ENCODE measurements around the gene ANKRD60. TPM values are rescaled to one million over a fixed set of nuclear protein-coding genes. Genes with fewer than 3 reads are reported as not detected.

Gene ANKRD60, protein sequence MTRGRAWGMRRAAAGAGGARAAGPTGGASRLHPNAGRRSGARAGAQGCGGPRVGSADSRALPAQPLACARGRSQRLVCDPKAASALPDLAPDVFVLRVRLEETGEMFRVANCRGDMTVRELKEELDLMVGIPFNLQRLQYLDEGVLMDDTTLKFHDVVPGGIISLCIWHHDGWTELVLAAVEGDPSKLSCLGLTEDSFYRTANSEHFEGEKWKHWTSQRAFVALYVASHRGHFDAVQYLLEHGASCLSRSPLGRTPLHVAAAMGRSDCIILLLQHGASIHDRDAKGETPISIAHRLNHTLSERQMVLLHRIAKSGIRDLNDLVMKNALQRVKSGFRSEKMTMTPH
- polyA plus RNA-seq: not detected

DNA sequence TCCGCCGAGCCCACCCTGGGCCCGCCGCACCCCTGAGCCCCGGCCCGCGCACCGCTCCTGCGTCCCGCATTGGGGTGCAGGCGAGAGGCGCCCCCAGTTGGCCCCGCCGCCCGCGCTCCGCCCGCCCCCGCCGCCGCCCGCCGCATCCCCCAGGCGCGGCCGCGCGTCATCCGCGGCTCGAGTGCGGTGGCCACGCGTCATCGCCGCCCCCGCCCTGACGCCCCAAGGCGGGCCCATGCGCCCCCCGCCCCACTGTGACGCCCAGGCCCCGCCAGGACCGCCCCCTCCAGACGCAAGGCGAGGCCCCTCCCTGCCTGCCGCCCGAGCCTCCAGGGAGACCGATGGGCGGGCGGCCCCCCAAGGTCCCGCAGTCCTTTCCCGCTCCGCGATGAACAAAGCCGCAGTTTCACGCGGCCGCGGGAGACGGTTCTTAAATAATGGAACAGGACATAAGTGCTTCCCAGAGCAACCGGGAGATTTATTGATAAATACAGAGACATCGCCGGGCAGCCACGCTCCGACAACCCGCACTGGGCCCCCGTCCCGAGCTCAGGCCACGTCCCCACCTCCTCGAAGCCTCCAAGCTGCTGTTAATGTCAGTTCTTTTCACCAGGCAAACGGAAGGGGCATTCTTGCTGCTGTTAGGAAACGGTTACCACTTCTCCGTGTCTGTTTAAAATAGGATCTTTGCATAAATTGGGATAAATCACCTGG lies at the start of gene ANKRD60:
Gene ANKRD60 (minus strand): TSS at position 170 of the 714 bp plus-strand sequence. CDS start 0 bp downstream, at position 170.
- H3K27ac ChIP-seq (ENCODE audit: low read depth, low read length): no peak within 1 kb of the TSS
- WGBS, 3 donors: 3 to 7% (median 4%) methylated on average over 37 to 74 of the region's 74 CpGs

DNA sequence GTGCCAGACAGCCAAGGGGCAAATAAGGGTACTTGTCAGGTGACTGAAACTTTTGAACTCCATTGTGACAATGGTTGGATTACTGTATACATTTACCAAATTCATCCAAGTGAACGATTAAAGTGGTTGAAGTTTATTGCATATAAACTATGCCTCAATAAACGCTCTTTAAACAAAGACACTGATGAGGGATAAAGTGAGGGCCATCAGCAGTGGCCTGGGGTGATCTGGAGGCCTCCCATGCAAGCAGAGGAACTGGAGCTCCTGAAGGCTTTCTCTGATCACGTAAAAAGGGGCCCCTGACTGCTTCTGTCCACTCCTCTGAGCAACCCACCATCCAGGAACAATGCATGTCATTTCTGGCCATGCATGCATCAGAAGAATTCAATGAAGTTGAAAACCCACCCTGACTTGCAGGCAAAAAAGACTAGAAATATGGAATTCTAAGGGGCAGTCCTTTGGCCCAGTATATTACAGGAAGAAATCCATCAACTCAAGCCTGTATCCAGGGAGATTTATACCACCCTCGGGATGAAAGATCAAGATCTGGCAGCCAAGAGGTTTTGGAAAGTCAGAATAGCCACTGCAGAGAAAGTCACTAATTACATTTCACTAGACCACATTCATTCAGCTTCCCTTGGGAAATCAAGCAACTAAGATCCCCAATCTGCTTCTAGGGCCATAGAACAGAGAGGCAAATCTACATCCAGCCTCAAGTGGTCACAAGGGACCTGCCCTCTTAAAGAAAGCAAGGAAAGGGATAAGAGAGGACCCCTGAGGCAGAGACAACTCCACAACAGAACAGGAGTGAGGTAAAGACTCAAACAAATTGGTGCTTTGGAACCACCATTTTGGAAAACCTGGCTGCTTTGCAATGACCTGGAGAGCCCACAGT lies 49.4 kb upstream of the ANKRD60 start:
- WGBS, 3 donors: 68 to 74% (median 74%) methylated on average over 4 of the region's 4 CpGs
- no peak overlapping the region for H3K27ac ChIP-seq (ENCODE audit: low read depth, low read length)

DNA sequence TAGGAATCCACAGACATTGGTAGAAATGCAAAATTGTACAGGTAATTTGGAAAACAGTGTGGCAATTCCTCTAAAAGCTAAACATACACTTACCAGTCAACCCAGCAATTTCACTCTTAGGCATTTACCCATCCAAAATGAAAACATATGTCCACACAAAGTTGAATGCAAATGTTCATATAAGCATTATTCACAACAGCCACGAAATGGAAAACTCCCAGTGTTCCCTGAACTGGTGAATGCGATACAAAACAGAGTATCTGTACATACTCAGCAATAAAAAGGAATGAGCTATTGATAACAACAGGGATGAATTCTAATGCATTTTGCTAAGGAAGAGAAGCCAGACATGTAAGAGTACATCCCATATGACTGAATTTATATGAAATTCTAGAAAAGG lies 48.7 kb upstream of the ANKRD60 start:
- WGBS, 3 donors: 94 to 98% (median 96%) methylated on average over 2 of the region's 2 CpGs

DNA sequence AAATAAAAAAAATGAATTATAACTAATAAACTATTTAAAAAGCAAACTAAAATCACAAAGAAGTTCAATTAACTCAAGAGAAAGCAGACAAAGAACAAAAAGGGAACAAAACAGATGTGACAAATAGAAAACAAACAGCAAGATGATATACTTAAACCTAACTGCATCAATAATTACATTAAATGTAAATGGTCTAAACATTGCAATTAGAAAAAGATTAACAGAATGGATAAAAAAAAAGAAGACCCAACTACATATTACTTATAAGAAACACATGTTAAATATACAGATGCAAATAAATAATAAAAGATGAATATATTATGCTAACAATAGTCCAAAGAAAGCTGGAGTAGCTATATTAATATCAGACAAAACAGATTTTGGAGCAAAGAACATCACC lies 45.9 kb upstream of the ANKRD60 start:
- H3K27ac ChIP-seq (ENCODE audit: low read depth, low read length): no peak overlapping the region

More for the DNA sequence above, 48.7 kb upstream of the ANKRD60 start:
- H3K27ac ChIP-seq (ENCODE audit: low read depth, low read length): no peak overlapping the region

DNA sequence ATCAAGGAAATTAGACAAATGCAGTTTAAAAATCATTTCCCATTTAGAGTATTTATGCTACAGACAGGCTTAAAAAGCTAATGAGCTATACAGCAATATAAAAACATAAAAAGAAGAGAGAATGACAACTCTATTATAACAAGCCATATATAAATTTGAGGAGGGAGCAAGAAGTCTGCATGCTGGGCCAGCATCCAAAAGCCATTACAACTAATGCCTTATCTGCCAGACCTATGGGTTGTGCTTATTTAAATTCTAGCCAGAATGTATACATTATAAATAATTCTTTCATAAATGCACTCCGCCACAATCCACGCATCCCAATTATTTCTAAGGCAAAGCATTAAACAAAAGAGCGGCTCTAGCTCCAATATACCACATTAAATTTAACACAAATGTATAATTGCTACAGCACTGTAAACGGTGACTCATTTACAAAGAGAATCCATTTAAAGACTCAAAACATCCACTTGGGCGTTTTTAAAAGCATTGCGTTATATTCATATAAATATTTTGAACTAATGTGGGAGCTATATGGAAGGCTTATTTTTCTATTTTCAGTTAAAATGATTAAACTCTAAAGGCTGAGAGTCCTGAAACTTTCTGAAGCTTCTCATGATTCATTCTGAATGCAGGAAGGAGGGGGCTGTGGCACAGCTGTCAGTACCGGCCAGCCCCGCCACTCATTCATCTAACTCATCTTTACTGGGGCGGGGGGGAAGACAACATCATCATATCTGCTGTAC lies 43.3 kb upstream of the ANKRD60 start:
- WGBS, 3 donors: 90 to 95% (median 94%) methylated on average over 9 of the region's 9 CpGs
- H3K27ac ChIP-seq (ENCODE audit: low read depth, low read length): no peak overlapping the region

DNA sequence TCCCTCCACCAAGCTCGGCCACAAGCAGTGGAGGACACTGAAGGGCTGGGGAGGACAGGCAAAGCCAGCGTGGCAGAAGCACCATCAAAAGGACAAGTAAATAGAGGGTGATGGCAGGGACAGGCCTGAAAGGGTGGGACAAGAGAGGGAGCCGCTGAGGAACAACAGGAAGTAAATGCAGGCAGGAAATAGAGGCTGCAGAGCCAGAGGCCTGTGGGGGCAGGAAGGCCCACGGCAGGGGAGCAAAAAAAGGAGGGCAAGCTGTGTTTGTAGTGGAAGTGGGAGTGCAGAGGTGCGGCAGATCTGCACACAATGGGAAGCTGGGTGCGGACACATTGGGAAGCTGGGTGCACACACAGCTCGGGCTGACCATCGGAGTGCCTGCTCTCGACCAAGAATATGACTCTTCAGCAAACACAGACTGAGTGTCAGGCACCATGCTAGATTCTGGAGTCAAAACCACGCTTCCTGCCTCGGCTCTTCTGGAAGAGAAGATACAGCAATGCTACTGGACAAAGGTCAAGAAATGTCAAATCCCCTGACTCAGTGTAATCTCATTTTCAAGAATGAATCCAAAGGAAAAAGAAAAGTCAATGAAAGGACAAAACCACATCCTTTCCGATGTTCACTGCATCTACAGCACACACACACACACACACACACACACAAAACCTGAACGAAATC lies 40.6 kb upstream of the ANKRD60 start:
- H3K27ac ChIP-seq (ENCODE audit: low read depth, low read length): no peak overlapping the region
- WGBS, 3 donors: 67 to 84% (median 73%) methylated on average over 13 of the region's 13 CpGs

DNA sequence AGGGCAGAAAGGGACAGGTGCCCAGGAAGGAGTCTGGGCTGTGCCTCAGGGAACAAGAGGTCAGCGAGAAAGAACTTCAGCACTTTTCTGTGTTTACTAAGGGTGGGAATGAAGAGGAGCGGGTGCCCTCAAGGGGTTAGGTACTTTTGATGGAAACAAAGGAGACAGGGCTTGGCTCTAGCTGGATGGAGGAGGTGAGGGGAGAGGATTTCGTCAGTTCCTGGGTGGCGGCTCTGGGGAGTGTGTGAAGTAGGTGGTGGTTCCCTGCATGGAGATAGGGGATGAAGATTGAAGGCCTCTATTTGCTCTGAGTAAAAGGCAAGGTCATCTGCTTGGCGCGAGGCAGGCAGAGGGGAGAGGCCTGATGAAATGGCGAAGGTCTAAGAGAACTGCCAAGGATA lies 40.0 kb upstream of the ANKRD60 start:
- 80 to 94% (median 92%) methylated on average over 7 of the region's 7 CpGs for WGBS, 3 donors
- no peak overlapping the region for H3K27ac ChIP-seq (ENCODE audit: low read depth, low read length)

DNA sequence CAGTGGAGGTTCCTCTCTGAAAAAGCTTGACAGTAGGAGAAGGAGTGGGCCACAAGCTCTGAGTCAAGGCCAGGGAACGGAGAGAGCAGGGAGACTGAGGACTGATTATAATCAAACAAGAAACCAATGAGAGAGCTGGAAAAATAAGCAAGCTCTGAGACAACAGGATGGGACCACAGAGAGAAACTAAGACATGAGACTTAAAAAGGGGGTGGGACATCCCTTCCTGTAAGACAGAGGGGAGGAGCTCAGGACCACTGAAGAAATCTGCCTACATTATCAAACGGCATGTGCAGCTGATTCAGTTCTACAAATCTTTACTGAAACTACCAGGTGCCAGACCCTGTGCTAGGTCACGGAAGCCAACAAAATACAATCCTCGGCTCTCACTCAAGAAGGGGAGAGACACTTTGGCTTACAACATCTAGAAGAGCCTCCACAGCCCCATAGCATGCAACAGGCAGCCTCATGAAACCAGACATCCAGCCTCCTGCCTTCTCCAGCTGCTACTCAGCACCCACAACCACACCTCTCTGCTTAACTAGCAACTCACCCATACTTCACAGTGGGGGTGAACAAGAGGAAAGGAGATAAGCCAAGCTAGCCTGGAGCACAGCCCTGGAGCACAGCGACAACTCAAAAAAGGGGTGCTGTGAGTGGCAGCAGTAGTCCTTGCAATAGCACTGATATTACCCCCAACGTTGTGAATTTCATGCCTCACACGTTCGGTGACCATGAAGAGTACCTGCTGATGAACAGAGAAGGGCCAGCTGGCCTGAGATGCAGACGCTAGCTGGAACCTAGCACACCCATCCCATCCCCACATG lies 39.1 kb upstream of the ANKRD60 start:
- WGBS, 3 donors: 85 to 89% (median 87%) methylated on average over 9 of the region's 9 CpGs
- H3K27ac ChIP-seq (ENCODE audit: low read depth, low read length): no peak overlapping the region

DNA sequence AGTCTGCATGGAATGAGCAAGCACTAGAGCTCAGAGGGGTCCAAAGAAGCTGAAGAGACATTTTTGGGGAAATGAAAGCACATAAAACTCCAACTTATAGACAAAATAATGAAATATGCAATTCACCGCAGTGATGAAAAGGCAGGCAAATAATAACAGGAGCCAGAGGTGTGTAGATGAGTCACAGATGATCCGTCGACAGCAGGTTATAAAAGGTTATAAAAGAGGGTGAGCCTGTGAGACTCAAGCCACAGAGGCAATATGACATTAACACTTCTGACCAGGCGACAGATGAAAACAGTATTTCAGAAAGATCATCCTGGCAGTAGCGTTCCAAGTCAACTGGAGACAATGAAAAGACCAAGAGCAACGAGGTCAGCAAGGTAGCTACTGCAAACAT lies 35.8 kb upstream of the ANKRD60 start:
- H3K27ac ChIP-seq (ENCODE audit: low read depth, low read length): no peak overlapping the region
- WGBS, 3 donors: 94 to 97% (median 97%) methylated on average over 6 of the region's 6 CpGs

DNA sequence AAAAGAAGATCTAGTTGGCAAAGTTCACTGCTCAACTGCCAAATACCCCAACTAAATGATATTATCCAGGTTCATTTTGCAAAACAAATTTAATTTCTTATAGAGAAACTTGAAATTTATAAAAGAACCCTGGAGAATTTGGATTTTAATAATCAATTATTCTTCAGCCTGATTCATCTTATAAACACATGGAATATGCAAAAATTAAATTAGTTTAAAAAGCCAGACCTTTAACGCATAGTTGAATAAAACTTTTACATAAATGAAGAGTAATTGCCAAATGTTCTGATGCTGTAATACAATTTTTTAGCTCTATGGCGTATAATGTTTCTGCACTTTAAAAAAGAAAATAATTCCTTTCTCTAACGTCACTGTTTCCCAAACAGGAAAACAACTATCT lies 33.2 kb upstream of the ANKRD60 start:
- WGBS, 3 donors: 69 to 89% (median 74%) methylated on average over 3 of the region's 3 CpGs
- no peak overlapping the region for H3K27ac ChIP-seq (ENCODE audit: low read depth, low read length)

DNA sequence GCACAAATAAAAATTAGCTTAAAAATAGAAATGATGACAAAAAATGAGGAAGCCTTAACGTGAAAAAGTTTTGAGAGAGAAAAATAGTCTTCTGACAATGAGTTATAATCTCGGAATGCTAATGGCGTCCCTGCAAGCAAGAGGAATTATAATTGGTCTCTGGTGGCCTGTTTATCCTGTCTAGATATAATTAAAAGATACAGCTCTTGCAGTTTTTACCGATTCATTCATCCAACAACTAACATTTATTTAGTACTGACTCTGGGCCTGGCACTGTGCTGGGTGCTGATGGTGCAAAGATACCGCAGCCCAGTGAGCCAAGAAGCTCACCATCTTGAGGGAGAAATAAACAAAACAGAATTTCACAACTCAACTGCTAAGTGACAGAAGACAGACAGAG lies 31.6 kb upstream of the ANKRD60 start:
- WGBS, 3 donors: 46 to 84% (median 63%) methylated on average over 5 of the region's 5 CpGs
- no peak overlapping the region for H3K27ac ChIP-seq (ENCODE audit: low read depth, low read length)

DNA sequence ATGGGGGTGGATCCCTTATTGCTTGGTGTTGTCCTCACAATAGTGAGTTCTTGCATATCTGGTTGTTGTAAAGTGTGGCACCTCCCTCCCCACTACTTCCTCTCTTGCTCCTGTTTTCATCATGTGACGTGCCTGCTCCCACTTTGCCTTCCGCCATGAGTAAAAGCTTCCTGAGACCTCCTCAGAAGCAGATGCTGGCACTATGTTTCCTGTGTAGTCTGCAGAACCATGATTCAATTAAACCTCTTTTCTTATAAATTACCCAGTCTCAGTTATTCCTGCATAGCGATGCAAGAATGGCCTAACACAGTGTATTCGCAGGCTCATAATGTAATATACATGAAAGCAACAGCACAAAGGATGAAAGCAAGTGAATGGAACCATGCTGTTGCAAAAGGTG lies 28.4 kb upstream of the ANKRD60 start:
- WGBS, 3 donors: 84 to 99% (median 88%) methylated on average over 4 of the region's 4 CpGs
- H3K27ac ChIP-seq (ENCODE audit: low read depth, low read length): no peak overlapping the region

DNA sequence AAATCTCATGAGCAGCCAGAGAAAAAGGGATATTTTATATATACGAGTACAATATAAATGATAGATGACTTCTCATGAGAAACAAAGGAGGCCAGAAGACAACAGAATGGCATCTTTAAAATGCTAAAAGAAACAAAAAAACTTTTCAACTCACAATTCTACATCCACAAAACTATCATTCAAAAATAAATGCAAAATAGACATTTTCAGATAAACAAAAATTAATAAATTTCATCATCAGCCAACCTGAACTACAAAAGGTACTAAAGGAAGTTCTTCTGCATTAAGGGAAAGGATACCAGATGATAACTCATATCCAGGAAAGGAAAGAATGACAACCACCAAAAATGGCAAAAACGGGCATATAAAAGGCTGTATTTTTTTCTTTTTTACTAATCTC lies 27.9 kb upstream of the ANKRD60 start:
- H3K27ac ChIP-seq (ENCODE audit: low read depth, low read length): no peak overlapping the region
- 91 to 95% (median 93%) methylated on average over 2 of the region's 2 CpGs for WGBS, 3 donors

DNA sequence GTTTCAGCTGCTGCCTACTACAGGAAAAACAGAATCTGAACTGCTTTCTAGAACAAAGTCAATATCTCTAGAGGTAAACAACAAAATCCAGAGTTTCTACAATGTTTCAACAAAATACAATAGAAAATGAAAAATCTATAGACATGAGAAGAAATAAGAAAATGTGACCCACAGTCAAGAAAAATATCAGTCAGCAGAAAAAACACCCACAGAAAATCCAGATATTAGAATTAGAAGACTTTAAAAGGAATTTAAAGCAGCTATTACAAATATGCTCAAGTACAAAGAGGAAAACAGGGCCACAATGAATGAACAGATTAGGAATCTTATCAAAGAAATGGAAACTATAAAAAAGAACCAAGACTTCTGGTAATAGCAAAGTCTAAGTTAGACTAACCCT lies 26.4 kb upstream of the ANKRD60 start:
- no peak overlapping the region for H3K27ac ChIP-seq (ENCODE audit: low read depth, low read length)

DNA sequence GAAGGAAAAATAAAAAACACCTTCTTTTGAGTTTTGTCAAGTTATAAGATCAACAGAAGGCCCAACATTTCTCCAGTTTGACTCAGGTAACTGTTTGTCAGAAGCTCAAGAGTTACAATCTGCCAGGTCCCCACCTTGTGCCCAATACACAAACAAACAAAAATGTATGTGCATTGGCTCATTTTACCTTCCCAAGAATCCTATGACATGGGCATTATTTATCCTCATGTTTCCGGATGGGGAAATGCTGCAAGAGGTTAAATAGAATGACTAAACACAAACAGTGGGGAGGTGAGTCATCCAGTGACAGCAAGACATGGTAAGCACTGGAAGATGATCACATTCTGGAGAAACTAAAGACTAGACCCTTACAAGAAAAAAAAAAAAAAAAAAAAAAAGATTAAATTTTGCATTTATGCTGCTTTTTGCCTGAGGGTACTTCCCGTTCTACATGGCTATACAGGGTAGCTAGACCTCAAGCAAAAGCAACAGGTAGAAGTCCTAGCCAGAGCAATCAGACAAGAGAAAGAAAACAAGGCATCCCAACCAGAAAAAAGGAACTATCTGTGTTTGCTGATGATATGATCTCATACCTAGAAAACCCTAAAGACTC lies 23.6 kb upstream of the ANKRD60 start:
- 83 to 90% (median 88%) methylated on average over 2 of the region's 2 CpGs for WGBS, 3 donors
- no peak overlapping the region for H3K27ac ChIP-seq (ENCODE audit: low read depth, low read length)

DNA sequence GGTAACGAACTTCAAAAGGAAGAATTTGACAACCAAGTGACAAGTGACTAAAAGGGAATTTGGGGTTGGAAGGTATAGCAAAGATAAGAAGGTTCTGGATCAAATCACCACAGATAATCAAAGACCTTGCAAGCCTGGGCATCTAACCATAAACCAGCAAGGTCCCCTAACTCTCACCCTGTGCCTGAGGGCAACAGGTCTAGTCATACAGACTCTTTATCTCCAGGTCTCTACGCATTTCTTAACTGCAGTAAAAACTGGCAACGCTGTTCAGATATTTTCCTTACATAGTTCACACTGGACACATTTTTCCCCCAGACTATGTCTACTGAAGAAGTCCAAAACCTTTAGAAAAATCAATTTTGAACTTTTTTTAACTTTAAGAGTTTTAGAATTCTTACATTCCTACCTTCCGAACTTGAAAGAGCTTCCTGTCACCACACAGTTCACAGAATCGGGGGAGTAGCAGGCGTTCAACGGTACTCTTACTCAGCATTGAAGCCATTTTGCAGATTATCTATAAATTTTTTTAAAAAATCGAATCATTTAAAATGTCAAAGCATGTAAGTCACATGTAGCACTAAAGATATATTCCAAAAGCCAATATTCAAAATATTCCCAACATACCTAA lies 23.0 kb upstream of the ANKRD60 start:
- 83 to 90% (median 89%) methylated on average over 8 of the region's 8 CpGs for WGBS, 3 donors
- H3K27ac ChIP-seq (ENCODE audit: low read depth, low read length): no peak overlapping the region

Measured in adipose tissue (tissue), 3 donors.